Suprapubic skin (tissue), 4 donors: ENCODE data around the gene CACNA2D1.

Experiments
- CTCF ChIP-seq, 2 donors: fragments of 200-600 bp in 1 of 2; fragments of 450-650 bp in 1 of 2; sonication (generic) in 1 of 2; IDR thresholded peaks; one replicate each; pipeline ENCODE4 v1.5.1; 2016 to 2019; ENCODE audit warnings: antibody characterized with exemption in 2 of 2, mild to moderate bottlenecking in 1 of 2, moderate library complexity in 1 of 2
- EP300 ChIP-seq: sonication (generic); formaldehyde crosslinking; IDR thresholded peaks from one replicate; pipeline ENCODE4 v1.6.1; 2017; ENCODE audit warnings: antibody characterized with exemption
- POLR2A ChIP-seq, 2 donors: fragments of 450-650 bp; IDR thresholded peaks; one replicate each; pipeline ENCODE4 v1.6.1; 2017; ENCODE audit warnings: antibody characterized with exemption in 2 of 2, mild to moderate bottlenecking in 2 of 2, moderate library complexity in 2 of 2
- POLR2AphosphoS5 ChIP-seq, 3 donors: sonication (generic); formaldehyde crosslinking; IDR thresholded peaks; one replicate each; pipeline ENCODE4 v1.6.1; 2017; ENCODE audit warnings: antibody characterized with exemption in 3 of 3

GRCh38 chr7:82464372-82464771, 20.8 kb upstream of the CACNA2D1 start:
- TF ChIP-seq POLR2AphosphoS5 (IDR thresholded peaks at IDR 0.05) (no peak), CTCF (IDR thresholded peaks at IDR 0.05) (no peak), EP300 (no peak), POLR2A (IDR thresholded peaks at IDR 0.05) (no peak)
